A549 (cell line): ENCODE data around the gene SLC66A3. TPM values are rescaled to one million over a fixed set of nuclear protein-coding genes. Genes with fewer than 3 reads are reported as not detected.

Source experiments
- ATAC-seq, 2 experiments: fragments of 200-7000 bp in 1 of 2; fragments of >200 bp in 1 of 2; cut with Nextera tagmentation in 1 of 2; cut with Tn5 transposase in 1 of 2; 3 replicates each; pipeline versions ENCODE4 v1.8.0 to v1.9.1; 2018 to 2020; ENCODE audit warnings: mild to moderate bottlenecking in 1 of 2, moderate library complexity in 1 of 2
- CTCF ChIA-PET: fragments of 300-600 bp; sonication (Branson Sonifier 250); formaldehyde crosslinking; extraction: SDS; loops from one replicate; lab custom pipeline; 2021; ENCODE audit warnings: antibody characterized with exemption, inconsistent platforms; lab: Yijun Ruan, JAX
- POLR2A ChIA-PET: fragments of 350-600 bp; formaldehyde crosslinking; extraction: SDS; loops from one replicate; lab custom pipeline; 2021; ENCODE audit warnings: antibody characterized with exemption, inconsistent platforms; lab: Yijun Ruan, JAX
- DNase-seq, 2 experiments: peaks; one replicate each; pipeline versions ENCODE4 v3.0.0 to v3.0.0-alpha.2; 2011 to 2016; ENCODE audit warnings: low read depth in 1 of 2, low spot score in 1 of 2
- FAIRE-seq: peaks from 2 replicates; lab custom pipeline; 2011; peaks lifted over from hg19 to GRCh38; lab: Jason Lieb, UNC
- H3K27ac ChIP-seq, 2 experiments: fragments of >200 bp; sonication (Bioruptor Twin); formaldehyde crosslinking; 3 replicates each; pipeline ENCODE4 v1.5.1; 2016 to 2017
- H3K4me1 ChIP-seq: fragments of >200 bp; sonication (Bioruptor Twin); formaldehyde crosslinking; 3 replicates; pipeline ENCODE4 v1.6.1; 2016
- H3K4me2 ChIP-seq: fragments of >200 bp; sonication (Bioruptor Twin); formaldehyde crosslinking; 3 replicates; pipeline ENCODE4 v1.6.1; 2016
- H3K4me3 ChIP-seq: fragments of >200 bp; sonication (Bioruptor Twin); formaldehyde crosslinking; 3 replicates; pipeline ENCODE4 v1.5.1; 2016
- H3K9me3 ChIP-seq: fragments of >200 bp; sonication (Bioruptor Twin); formaldehyde crosslinking; 3 replicates; pipeline ENCODE4 v1.6.1; 2016
- CHD2 ChIP-seq: fragments of 150-350 bp; IDR thresholded peaks from 2 replicates; pipeline ENCODE4 v1.6.1; 2014; ENCODE audit warnings: low read length; ENCODE audit not compliant: partially characterized antibody
- EP300 ChIP-seq, 2 experiments: fragments of >200 bp; sonication (Bioruptor Twin); formaldehyde crosslinking; IDR thresholded peaks; 2 replicates in 1 of 2; 3 replicates in 1 of 2; pipeline ENCODE4 v1.6.1; 2016 to 2017
- HDAC2 ChIP-seq: fragments of 200-600 bp; sonication (generic); IDR thresholded peaks from 2 replicates; pipeline ENCODE4 v1.6.1; 2016
- HEYL ChIP-seq: fragments of 250-450 bp; sonication (Bioruptor Pico); IDR thresholded peaks from 2 replicates; pipeline ENCODE4 v1.8.0; 2021; ENCODE audit warnings: mild to moderate bottlenecking, moderate library complexity
- HOXB13 ChIP-seq: fragments of 250-450 bp; sonication (Bioruptor Pico); IDR thresholded peaks from 2 replicates; pipeline ENCODE4 v1.5.0; 2020; ENCODE audit warnings: low read depth, mild to moderate bottlenecking, moderate library complexity
- JUNB ChIP-seq: fragments of >200 bp; sonication (Bioruptor Twin); formaldehyde crosslinking; IDR thresholded peaks from 2 replicates; pipeline ENCODE4 v1.6.1; 2016
- KDM5A ChIP-seq: fragments of 200-600 bp; sonication (generic); IDR thresholded peaks from 2 replicates; pipeline ENCODE4 v1.6.1; 2016; ENCODE audit warnings: antibody characterized with exemption, mild to moderate bottlenecking
- MAFK ChIP-seq: fragments of 450-650 bp; IDR thresholded peaks from 2 replicates; pipeline ENCODE4 v1.6.1; 2014; ENCODE audit not compliant: partially characterized antibody
- MAZ ChIP-seq: fragments of 150-350 bp; IDR thresholded peaks from 2 replicates; pipeline ENCODE4 v1.6.1; 2014; ENCODE audit warnings: antibody characterized with exemption, low read depth, low read length, borderline replicate concordance
- POLR2A ChIP-seq: IDR thresholded peaks from 2 replicates; pipeline ENCODE4 v1.6.1; 2012; ENCODE audit warnings: mild to moderate bottlenecking, low read length
- RAD21 ChIP-seq, 2 experiments: fragments of >200 bp in 1 of 2; sonication (Bioruptor Twin) in 1 of 2; formaldehyde crosslinking in 1 of 2; IDR thresholded peaks in 1 of 2; conservative IDR thresholded peaks in 1 of 2; 2 replicates in 1 of 2; 3 replicates in 1 of 2; pipeline ENCODE4 v1.6.1; 2012 to 2018; ENCODE audit warnings: inconsistent platforms in 1 of 2
- RCOR1 ChIP-seq: fragments of 150-350 bp; IDR thresholded peaks from 2 replicates; pipeline ENCODE4 v1.6.1; 2014; ENCODE audit warnings: antibody characterized with exemption, low read length, low read depth
- SREBF2 ChIP-seq: fragments of 450-650 bp; IDR thresholded peaks from 2 replicates; pipeline ENCODE4 v1.6.1; 2014; ENCODE audit warnings: mild to moderate bottlenecking, moderate library complexity
- TFCP2L1 ChIP-seq: fragments of 250-450 bp; sonication (Bioruptor Pico); IDR thresholded peaks from 2 replicates; pipeline ENCODE4 v1.5.0; 2021; ENCODE audit warnings: mild to moderate bottlenecking
- TP53 ChIP-seq: fragments of 250-450 bp; sonication (Bioruptor Pico); IDR thresholded peaks from 2 replicates; pipeline ENCODE4 v1.5.0; 2021; ENCODE audit warnings: mild to moderate bottlenecking, moderate library complexity
- ZC3H11A ChIP-seq: fragments of 450-650 bp; IDR thresholded peaks from 2 replicates; pipeline ENCODE4 v1.6.1; 2014; ENCODE audit warnings: antibody characterized with exemption, mild to moderate bottlenecking
- ZSCAN20 ChIP-seq: fragments of 250-450 bp; sonication (Bioruptor Pico); IDR thresholded peaks from 2 replicates; pipeline ENCODE4 v1.8.0; 2022; ENCODE audit warnings: mild to moderate bottlenecking, moderate library complexity
- WGBS: methylation state at CpG from one replicate; pipeline ENCODE4 v1.1.6; 2017; ENCODE audit errors: missing lambda C conversion rate; 5-methylcytosine and 5-hydroxymethylcytosine counted together
- polyA plus RNA-seq, 4 experiments: library from polyadenylated mRNA; depleted of rRNA in 3 of 4; stranded (reverse); fragments of >200 nt; fragmentation: RNase III in 1 of 4; extraction: RNeasy Plus Mini Kit Qiagen cat#74134 plus additional on column Dnase treatment in 1 of 4; gene quantifications; 2 replicates in 3 of 4; 3 replicates in 1 of 4; pipeline ENCODE4 v1.2.3, GENCODE V29; 2011 to 2017
- TF ChIP-seq, protein P1 (sequence below): fragments of 200-600 bp; sonication (generic); IDR thresholded peaks from 2 replicates; pipeline ENCODE4 v1.6.1; 2016; ENCODE audit warnings: antibody characterized with exemption, mild to moderate bottlenecking, moderate library complexity
- TF ChIP-seq, protein P2 (sequence below): fragments of 450-650 bp; IDR thresholded peaks from 2 replicates; pipeline ENCODE4 v1.6.1; 2014; ENCODE audit warnings: antibody characterized with exemption
- TF ChIP-seq, protein P3 (sequence below): fragments of 150-350 bp; IDR thresholded peaks from 2 replicates; pipeline ENCODE4 v1.6.1; 2014; ENCODE audit warnings: low read depth, mild to moderate bottlenecking, low read length
- TF ChIP-seq, protein P4 (sequence below): fragments of >200 bp; sonication (Bioruptor Twin); formaldehyde crosslinking; IDR thresholded peaks from 2 replicates; pipeline ENCODE4 v1.6.1; 2016

Gene SLC66A3
- polyA plus RNA-seq, 2 of the 4 experiments (the other 2 are of a cell fraction): 24.9 to 69.8 TPM

DNA sequence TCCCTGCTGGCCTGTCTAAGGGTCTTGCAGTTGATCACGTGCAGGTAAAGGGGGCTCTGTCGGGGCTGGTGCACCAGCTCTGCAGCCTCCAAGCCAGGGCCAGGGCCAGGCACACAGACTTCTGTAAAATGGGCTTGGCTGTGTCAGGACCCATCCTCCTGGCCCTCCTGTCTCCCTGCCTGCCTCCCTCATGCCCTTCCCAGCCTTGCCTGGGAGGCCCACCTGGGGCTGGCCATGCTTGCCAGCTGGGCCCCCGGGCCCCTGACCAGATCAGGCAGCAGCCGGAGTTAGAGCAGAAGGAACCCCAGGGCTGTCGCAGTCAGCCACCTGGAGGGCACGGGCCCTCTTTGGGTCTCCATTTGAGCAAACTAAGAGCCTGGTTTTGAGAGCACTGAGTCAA, 2.0 kb downstream of the SLC66A3 start:
- WGBS: 88% methylated on average over 6 of the region's 6 CpGs
- Histone ChIP-seq H3K27ac (no peak overlapping the region), H3K4me1 (peaks cover 14% of the 10 kb centered on the region), H3K4me3 (no peak overlapping the region), H3K9me3 (no peaks in the 10 kb centered on the region), H3K4me2 (no peak overlapping the region)
- POLR2A ChIA-PET: no interaction called here
- FAIRE-seq: no peak
- CTCF ChIA-PET: no interaction called here
- no peak for ATAC-seq
- DNase-seq: no peak
- TF ChIP-seq POLR2A (no peak), JUNB (no peak), MAZ (no peak), HDAC2 (no peak), TFCP2L1 (no peak), KDM5A (no peak), MAFK (no peak)
- TF ChIP-seq, protein P1, sequence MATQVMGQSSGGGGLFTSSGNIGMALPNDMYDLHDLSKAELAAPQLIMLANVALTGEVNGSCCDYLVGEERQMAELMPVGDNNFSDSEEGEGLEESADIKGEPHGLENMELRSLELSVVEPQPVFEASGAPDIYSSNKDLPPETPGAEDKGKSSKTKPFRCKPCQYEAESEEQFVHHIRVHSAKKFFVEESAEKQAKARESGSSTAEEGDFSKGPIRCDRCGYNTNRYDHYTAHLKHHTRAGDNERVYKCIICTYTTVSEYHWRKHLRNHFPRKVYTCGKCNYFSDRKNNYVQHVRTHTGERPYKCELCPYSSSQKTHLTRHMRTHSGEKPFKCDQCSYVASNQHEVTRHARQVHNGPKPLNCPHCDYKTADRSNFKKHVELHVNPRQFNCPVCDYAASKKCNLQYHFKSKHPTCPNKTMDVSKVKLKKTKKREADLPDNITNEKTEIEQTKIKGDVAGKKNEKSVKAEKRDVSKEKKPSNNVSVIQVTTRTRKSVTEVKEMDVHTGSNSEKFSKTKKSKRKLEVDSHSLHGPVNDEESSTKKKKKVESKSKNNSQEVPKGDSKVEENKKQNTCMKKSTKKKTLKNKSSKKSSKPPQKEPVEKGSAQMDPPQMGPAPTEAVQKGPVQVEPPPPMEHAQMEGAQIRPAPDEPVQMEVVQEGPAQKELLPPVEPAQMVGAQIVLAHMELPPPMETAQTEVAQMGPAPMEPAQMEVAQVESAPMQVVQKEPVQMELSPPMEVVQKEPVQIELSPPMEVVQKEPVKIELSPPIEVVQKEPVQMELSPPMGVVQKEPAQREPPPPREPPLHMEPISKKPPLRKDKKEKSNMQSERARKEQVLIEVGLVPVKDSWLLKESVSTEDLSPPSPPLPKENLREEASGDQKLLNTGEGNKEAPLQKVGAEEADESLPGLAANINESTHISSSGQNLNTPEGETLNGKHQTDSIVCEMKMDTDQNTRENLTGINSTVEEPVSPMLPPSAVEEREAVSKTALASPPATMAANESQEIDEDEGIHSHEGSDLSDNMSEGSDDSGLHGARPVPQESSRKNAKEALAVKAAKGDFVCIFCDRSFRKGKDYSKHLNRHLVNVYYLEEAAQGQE: no peak
- TF ChIP-seq, protein P2, sequence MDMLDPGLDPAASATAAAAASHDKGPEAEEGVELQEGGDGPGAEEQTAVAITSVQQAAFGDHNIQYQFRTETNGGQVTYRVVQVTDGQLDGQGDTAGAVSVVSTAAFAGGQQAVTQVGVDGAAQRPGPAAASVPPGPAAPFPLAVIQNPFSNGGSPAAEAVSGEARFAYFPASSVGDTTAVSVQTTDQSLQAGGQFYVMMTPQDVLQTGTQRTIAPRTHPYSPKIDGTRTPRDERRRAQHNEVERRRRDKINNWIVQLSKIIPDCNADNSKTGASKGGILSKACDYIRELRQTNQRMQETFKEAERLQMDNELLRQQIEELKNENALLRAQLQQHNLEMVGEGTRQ: no peak

DNA sequence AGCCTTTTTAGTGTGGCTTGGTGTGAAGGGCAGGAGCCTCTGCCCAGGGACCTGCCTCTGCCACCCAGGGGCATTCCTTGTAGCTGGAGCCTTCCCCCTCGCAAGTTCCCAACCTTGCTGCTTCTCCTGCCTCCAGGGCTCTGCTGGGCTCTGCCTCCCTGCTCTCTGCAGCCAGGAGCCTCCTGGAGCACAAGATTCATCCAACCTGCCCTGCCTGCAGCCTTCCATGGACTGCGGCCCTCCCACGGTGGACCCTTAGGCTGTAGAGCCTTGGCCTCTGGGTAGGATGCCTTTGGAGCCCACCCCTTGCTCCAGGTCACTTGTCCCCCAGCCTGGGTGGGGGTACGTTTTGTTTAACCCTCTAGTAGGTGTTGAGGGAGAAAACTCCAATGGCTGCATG, 2.5 kb downstream of the SLC66A3 start:
- CTCF ChIA-PET: no interaction called here
- Histone ChIP-seq H3K4me2 (no peak overlapping the region), H3K9me3 (no peaks in the 10 kb centered on the region), H3K4me3 (no peak overlapping the region), H3K4me1 (peaks cover 14% of the 10 kb centered on the region), H3K27ac (no peak overlapping the region)
- no peak for FAIRE-seq
- no peak for ATAC-seq
- TF ChIP-seq, protein P3, sequence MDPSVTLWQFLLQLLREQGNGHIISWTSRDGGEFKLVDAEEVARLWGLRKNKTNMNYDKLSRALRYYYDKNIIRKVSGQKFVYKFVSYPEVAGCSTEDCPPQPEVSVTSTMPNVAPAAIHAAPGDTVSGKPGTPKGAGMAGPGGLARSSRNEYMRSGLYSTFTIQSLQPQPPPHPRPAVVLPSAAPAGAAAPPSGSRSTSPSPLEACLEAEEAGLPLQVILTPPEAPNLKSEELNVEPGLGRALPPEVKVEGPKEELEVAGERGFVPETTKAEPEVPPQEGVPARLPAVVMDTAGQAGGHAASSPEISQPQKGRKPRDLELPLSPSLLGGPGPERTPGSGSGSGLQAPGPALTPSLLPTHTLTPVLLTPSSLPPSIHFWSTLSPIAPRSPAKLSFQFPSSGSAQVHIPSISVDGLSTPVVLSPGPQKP: no peak
- TF ChIP-seq TP53 (CRISPR knock-in tag) (no peak), EP300 (IDR thresholded peaks at IDR 0.05) (no peak), CHD2 (no peak), RAD21 (conservative IDR thresholded peaks at IDR 0.05 in 1 of 2, IDR thresholded peaks at IDR 0.05 in 1 of 2) (no peak), ZC3H11A (no peak), SREBF2 (no peak), RCOR1 (no peak), ZSCAN20 (CRISPR knock-in tag) (no peak), HEYL (CRISPR knock-in tag) (no peak), HOXB13 (CRISPR knock-in tag) (no peak)
- TF ChIP-seq, protein P1: no peak
- TF ChIP-seq, protein P4, sequence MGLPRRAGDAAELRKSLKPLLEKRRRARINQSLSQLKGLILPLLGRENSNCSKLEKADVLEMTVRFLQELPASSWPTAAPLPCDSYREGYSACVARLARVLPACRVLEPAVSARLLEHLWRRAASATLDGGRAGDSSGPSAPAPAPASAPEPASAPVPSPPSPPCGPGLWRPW: no peak
- WGBS: 78% methylated on average over 4 of the region's 4 CpGs
- no peak for DNase-seq
- POLR2A ChIA-PET: no interaction called here
